ENCODE measurements around the gene P2RY13.

The P2RY13 gene

DNA sequence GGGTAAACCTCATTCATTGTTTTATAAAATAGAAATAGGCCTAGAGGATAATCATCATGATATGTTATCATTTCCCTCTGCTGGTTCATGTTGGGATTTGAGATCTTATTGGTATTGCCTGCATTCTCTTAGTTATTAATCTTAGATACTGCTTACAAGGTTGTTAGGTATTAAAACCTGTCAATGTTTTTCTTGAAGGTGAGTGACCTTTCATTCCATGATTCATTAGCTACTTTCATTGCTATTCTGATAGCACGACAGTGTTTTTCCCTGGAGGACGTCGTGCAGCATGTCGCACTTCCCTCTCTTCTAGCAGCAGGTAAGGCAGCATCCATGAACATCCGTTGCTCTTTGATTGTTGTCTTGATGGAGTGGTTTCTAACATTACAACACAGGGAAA is 38.1 kb upstream of the P2RY13 start:
- H3K27ac ChIP-seq: no peak overlapping the region
- H3K4me1 ChIP-seq (ENCODE audit: low read depth, poor library complexity, severe bottlenecking): no peaks in the 10 kb centered on the region
- TF ChIP-seq, protein P1, sequence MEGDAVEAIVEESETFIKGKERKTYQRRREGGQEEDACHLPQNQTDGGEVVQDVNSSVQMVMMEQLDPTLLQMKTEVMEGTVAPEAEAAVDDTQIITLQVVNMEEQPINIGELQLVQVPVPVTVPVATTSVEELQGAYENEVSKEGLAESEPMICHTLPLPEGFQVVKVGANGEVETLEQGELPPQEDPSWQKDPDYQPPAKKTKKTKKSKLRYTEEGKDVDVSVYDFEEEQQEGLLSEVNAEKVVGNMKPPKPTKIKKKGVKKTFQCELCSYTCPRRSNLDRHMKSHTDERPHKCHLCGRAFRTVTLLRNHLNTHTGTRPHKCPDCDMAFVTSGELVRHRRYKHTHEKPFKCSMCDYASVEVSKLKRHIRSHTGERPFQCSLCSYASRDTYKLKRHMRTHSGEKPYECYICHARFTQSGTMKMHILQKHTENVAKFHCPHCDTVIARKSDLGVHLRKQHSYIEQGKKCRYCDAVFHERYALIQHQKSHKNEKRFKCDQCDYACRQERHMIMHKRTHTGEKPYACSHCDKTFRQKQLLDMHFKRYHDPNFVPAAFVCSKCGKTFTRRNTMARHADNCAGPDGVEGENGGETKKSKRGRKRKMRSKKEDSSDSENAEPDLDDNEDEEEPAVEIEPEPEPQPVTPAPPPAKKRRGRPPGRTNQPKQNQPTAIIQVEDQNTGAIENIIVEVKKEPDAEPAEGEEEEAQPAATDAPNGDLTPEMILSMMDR (conservative IDR thresholded peaks at IDR 0.05; ENCODE audit: low read depth, low read length): no peak
- H3K79me2 ChIP-seq (ENCODE audit: insufficient read depth, low read depth): no peaks in the 10 kb centered on the region
- H3K9ac ChIP-seq: no peak overlapping the region
- no peak overlapping the region for H3K4me3 ChIP-seq (IDR thresholded peaks at IDR 0.05; ENCODE audit: insufficient read depth, low read depth, low read length)
- H3K36me3 ChIP-seq (ENCODE audit: insufficient read depth): no peaks in the 10 kb centered on the region
- H2AFZ ChIP-seq (ENCODE audit: low read depth): no peak overlapping the region
- H3K27me3 ChIP-seq (ENCODE audit: insufficient read depth, low read depth): no peaks in the 10 kb centered on the region
- H3K4me2 ChIP-seq: no peak overlapping the region
- H4K20me1 ChIP-seq (ENCODE audit: insufficient read depth): no peaks in the 10 kb centered on the region

DNA sequence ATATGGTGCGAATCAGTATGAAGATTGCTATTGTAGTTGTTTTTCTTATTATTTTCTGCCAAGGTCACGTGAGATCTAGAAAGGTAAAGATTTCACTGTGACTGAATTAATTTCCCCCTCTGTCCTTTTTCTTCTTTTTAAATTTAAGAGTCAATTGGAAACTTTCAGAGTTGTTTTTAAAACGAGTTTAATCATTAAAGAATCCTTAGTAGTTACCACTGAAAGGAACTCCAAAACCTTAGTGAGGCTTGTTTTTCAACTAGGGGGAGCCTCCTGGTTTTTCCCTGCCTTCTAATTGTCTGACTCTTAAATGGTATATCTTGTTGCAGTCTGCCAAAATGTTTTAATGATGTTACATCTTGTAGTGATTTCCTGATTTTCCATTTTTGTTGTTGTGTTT is 37.6 kb upstream of the P2RY13 start:
- H3K4me2 ChIP-seq: no peak overlapping the region
- H3K4me3 ChIP-seq (IDR thresholded peaks at IDR 0.05; ENCODE audit: insufficient read depth, low read depth, low read length): no peak overlapping the region
- no peaks in the 10 kb centered on the region for H3K27me3 ChIP-seq (ENCODE audit: insufficient read depth, low read depth)
- no peak overlapping the region for H3K9ac ChIP-seq
- H3K4me1 ChIP-seq (ENCODE audit: low read depth, poor library complexity, severe bottlenecking): no peaks in the 10 kb centered on the region
- H3K79me2 ChIP-seq (ENCODE audit: insufficient read depth, low read depth): no peaks in the 10 kb centered on the region
- no peaks in the 10 kb centered on the region for H3K36me3 ChIP-seq (ENCODE audit: insufficient read depth)
- H4K20me1 ChIP-seq (ENCODE audit: insufficient read depth): no peaks in the 10 kb centered on the region
- TF ChIP-seq, protein P1 (conservative IDR thresholded peaks at IDR 0.05; ENCODE audit: low read depth, low read length): no peak
- H2AFZ ChIP-seq (ENCODE audit: low read depth): no peak overlapping the region
- no peak overlapping the region for H3K27ac ChIP-seq

DNA sequence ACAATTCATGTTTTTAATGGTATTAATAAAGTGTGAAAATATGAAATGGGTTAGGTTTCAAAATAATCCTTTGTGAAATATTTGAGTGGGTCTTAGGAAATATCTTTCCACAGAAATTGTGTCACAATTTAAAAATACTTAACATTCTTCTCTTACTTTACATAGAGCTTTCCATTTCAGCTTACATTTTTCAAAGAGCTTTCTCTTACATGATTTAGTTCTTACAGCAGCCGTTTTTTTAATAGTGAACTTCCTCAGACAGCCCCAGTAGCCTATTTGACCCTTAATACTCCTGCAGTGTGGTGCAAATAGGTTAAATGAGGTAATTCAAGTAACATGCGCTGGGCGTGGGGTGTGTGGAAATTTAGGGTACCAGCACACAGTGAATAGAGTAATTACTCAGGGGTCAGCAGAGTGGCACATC is 33.4 kb upstream of the P2RY13 start:
- Histone ChIP-seq H3K27me3 (ENCODE audit: insufficient read depth, low read depth) (no peaks in the 10 kb centered on the region), H2AFZ (ENCODE audit: low read depth) (no peak overlapping the region), H3K4me1 (ENCODE audit: low read depth, poor library complexity, severe bottlenecking) (no peaks in the 10 kb centered on the region), H3K4me3 (IDR thresholded peaks at IDR 0.05; ENCODE audit: insufficient read depth, low read depth, low read length) (no peak overlapping the region), H3K9ac (no peak overlapping the region), H4K20me1 (ENCODE audit: insufficient read depth) (no peaks in the 10 kb centered on the region), H3K4me2 (no peak overlapping the region), H3K79me2 (ENCODE audit: insufficient read depth, low read depth) (no peaks in the 10 kb centered on the region), H3K36me3 (ENCODE audit: insufficient read depth) (no peaks in the 10 kb centered on the region), H3K27ac (no peak overlapping the region)
- TF ChIP-seq, protein P1 (conservative IDR thresholded peaks at IDR 0.05; ENCODE audit: low read depth, low read length): no peak

DNA sequence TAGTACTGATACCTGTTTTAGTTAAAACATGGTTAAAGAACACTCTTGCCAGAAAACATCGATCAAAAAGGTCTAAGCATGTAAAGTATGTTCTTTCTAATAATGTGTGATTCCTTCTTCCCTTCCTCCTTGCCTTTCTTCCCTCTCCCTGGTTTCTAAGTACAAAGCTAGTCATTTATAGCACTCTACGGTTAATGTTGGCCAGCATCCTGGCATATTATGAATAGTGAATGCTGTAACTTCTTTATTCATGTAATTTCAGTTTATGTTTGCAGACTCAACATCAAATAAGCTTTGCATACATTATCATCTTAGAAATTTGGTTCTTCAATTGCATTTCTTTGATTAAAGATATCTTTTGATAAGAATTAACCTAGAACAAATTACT is 28.1 kb upstream of the P2RY13 start:
- Histone ChIP-seq H3K79me2 (ENCODE audit: insufficient read depth, low read depth) (no peaks in the 10 kb centered on the region), H2AFZ (ENCODE audit: low read depth) (no peak overlapping the region), H3K36me3 (ENCODE audit: insufficient read depth) (no peaks in the 10 kb centered on the region), H3K9ac (no peak overlapping the region), H3K27me3 (ENCODE audit: insufficient read depth, low read depth) (no peaks in the 10 kb centered on the region), H4K20me1 (ENCODE audit: insufficient read depth) (no peaks in the 10 kb centered on the region), H3K4me1 (ENCODE audit: low read depth, poor library complexity, severe bottlenecking) (no peaks in the 10 kb centered on the region), H3K4me3 (IDR thresholded peaks at IDR 0.05; ENCODE audit: insufficient read depth, low read depth, low read length) (no peak overlapping the region), H3K4me2 (no peak overlapping the region), H3K27ac (no peak overlapping the region)
- TF ChIP-seq, protein P1 (conservative IDR thresholded peaks at IDR 0.05; ENCODE audit: low read depth, low read length): no peak

All from KMS-11 (cell line).